NB4 (cell line): Measurements from ENCODE around the gene HBE1.

Experiments used
- DNase-seq: peaks from one replicate; pipeline ENCODE4 v3.0.0; 2010; ENCODE audit warnings: low read depth
- H3K4me3 ChIP-seq: one replicate; pipeline ENCODE4 v1.5.1; 2011; ENCODE audit warnings: mild to moderate bottlenecking, low read depth, low read length, moderate library complexity
- MYC ChIP-seq: IDR thresholded peaks from 2 replicates; pipeline ENCODE4 v1.6.1; 2011; ENCODE audit warnings: low read depth, low read length
- POLR2A ChIP-seq: IDR thresholded peaks from 2 replicates; pipeline ENCODE4 v1.6.1; 2011; ENCODE audit warnings: mild to moderate bottlenecking; ENCODE audit not compliant: insufficient read length; ENCODE audit errors: extremely low read depth
- TF ChIP-seq, protein P1 (sequence below): IDR thresholded peaks from 2 replicates; pipeline ENCODE4 v1.6.1; 2011; ENCODE audit warnings: low read depth, low read length
- TF ChIP-seq, protein P2 (sequence below): IDR thresholded peaks from one replicate; pipeline ENCODE4 v1.5.1; 2012; ENCODE audit warnings: low read depth, low read length

The HBE1 gene

DNA sequence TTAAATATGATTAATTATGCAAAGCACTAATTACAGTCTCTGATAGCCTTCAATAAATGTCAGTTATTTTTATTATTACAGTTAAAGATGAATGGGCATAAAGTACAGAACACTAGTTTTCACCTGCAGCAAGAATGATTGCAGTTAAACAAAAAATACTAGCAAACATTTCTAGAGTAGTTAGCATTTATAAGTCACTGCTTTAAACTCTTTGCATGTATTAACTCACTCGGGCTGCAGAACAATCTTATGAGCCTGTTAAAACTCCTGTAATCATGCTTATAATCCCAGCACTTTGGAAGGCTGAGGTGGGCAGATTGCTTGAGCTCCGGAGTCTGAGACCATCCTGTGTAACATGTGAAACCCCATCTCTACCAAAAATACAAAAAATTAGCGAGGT, 17.2 kb upstream of the HBE1 start:
- TF ChIP-seq POLR2A (no peak), MYC (no peak)
- TF ChIP-seq, protein P1, sequence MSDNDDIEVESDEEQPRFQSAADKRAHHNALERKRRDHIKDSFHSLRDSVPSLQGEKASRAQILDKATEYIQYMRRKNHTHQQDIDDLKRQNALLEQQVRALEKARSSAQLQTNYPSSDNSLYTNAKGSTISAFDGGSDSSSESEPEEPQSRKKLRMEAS = no peak
- TF ChIP-seq, protein P2, sequence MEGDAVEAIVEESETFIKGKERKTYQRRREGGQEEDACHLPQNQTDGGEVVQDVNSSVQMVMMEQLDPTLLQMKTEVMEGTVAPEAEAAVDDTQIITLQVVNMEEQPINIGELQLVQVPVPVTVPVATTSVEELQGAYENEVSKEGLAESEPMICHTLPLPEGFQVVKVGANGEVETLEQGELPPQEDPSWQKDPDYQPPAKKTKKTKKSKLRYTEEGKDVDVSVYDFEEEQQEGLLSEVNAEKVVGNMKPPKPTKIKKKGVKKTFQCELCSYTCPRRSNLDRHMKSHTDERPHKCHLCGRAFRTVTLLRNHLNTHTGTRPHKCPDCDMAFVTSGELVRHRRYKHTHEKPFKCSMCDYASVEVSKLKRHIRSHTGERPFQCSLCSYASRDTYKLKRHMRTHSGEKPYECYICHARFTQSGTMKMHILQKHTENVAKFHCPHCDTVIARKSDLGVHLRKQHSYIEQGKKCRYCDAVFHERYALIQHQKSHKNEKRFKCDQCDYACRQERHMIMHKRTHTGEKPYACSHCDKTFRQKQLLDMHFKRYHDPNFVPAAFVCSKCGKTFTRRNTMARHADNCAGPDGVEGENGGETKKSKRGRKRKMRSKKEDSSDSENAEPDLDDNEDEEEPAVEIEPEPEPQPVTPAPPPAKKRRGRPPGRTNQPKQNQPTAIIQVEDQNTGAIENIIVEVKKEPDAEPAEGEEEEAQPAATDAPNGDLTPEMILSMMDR = no peak
- no peak for DNase-seq
- no peak overlapping the region for H3K4me3 ChIP-seq

DNA sequence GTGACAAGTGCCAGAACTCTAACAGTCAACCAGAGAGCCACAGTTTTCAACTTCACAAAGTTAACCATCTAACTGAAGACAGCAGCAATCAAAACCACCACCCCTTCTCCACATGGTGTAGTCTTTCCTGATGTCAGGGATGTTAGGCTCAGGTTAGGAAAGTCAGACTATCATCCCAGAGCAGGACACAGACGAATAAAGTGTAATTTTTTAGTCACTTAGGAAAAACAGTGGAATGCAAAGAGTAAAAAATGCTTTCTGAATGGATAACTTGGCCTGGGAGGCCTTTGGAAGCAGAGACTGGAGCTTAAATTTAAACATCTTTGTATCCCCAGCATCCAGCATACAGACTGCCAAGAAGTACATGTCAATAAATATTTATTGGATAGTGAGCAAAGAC, 16.6 kb upstream of the HBE1 start:
- DNase-seq = no peak
- no peak overlapping the region for H3K4me3 ChIP-seq
- TF ChIP-seq, protein P2 = no peak
- TF ChIP-seq, protein P1 = no peak
- TF ChIP-seq MYC (no peak), POLR2A (no peak)

DNA sequence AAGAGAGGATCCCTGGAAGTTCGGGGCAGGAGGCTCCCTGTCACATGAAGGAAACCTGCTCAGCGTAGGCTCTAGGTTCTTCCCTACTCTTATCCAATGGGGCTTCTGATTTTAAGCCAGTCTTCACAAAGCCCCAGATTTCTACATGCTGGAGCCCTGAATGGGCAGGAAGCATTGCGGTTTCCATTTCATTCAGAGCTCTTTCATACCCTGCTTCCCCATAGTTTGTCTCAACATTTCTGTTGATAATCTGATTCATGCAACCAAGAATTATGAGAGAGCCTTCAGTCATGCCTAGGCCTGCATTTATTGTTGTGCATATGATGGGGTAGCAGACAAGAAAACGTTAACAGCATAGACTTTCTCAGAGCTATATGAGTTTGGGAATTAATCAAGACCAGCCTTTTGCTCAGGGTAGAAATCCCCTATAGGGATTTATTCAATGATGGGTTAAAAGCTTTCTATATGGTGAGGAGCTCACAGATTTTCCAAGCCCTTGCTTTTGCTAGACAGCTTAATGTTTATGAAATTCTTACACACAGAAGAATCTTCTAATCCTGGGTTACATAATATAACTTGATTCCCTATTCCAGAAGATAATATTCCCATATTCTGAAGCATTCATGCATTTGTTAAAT, 16.1 kb upstream of the HBE1 start:
- H3K4me3 ChIP-seq = no peak overlapping the region
- no peak for TF ChIP-seq MYC
- TF ChIP-seq, protein P1 = no peak
- no peak for DNase-seq

DNA sequence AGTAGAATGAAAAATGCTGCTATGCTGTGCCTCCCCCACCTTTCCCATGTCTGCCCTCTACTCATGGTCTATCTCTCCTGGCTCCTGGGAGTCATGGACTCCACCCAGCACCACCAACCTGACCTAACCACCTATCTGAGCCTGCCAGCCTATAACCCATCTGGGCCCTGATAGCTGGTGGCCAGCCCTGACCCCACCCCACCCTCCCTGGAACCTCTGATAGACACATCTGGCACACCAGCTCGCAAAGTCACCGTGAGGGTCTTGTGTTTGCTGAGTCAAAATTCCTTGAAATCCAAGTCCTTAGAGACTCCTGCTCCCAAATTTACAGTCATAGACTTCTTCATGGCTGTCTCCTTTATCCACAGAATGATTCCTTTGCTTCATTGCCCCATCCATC, 14.9 kb upstream of the HBE1 start:
- DNase-seq = no peak
- TF ChIP-seq MYC = no peak
- TF ChIP-seq, protein P1 = no peak
- H3K4me3 ChIP-seq = no peak overlapping the region

DNA sequence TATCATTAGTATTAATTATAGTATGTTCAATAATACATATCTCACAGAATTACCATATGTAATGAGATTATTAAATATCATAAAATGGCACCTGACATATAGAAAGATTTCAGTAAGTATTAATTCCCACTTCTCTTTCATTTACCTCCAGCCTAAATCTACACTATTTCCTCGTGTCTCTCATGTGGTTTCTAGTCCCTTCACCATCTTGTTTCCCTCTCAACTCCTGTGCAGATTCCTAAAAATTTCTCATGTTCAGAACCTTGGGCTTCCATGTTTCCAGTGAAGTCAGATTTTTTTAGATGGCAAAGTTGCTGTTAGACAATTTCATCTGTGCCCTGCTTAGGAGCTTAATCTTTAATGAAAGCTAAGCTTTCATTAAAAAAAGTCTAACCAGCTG, 14.1 kb upstream of the HBE1 start:
- TF ChIP-seq, protein P2 = no peak
- TF ChIP-seq MYC (no peak), POLR2A (no peak)
- TF ChIP-seq, protein P1 = no peak
- no peak for DNase-seq
- no peak overlapping the region for H3K4me3 ChIP-seq

DNA sequence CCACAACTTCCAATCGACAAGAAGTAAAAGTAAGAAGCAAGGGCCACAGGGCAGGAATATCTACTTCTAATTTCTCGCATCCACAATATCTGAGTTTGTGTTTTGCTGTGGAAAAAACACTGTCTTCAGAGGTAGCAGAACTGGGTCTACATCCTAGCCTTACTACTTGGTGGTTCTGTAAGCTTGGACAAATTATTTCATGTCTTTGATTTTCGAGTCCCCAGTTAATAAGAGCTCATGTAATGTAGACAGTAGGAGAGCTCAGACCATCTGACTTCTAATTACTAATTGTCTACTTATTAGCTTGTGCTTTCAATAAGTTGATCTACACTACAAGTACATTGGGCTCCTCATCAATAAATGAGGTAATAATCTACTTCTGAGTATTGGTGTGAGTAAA, 13.3 kb upstream of the HBE1 start:
- DNase-seq = no peak
- no peak for TF ChIP-seq POLR2A
- TF ChIP-seq, protein P1 = no peak
- TF ChIP-seq, protein P2 = no peak
- no peak for TF ChIP-seq MYC
- no peak overlapping the region for H3K4me3 ChIP-seq
